Fibroblast of skin of left quadriceps (primary cell): ENCODE data around the gene GPR33.
"Not testable (repeated sequence)": the region's sequence is repeated elsewhere in the genome, so short reads cannot be mapped to it uniquely, and the experiment has no call there.

Experiments used
- DNase-seq, 2 experiments: peaks; one replicate each; pipeline ENCODE4 v3.0.0-alpha.2; 2013; ENCODE audit warnings: low read depth in 2 of 2

The GPR33 gene

GRCh38 chr14:31461545-31461944 is 26.3 kb downstream of the GPR33 start:
- no peak for DNase-seq

DNA sequence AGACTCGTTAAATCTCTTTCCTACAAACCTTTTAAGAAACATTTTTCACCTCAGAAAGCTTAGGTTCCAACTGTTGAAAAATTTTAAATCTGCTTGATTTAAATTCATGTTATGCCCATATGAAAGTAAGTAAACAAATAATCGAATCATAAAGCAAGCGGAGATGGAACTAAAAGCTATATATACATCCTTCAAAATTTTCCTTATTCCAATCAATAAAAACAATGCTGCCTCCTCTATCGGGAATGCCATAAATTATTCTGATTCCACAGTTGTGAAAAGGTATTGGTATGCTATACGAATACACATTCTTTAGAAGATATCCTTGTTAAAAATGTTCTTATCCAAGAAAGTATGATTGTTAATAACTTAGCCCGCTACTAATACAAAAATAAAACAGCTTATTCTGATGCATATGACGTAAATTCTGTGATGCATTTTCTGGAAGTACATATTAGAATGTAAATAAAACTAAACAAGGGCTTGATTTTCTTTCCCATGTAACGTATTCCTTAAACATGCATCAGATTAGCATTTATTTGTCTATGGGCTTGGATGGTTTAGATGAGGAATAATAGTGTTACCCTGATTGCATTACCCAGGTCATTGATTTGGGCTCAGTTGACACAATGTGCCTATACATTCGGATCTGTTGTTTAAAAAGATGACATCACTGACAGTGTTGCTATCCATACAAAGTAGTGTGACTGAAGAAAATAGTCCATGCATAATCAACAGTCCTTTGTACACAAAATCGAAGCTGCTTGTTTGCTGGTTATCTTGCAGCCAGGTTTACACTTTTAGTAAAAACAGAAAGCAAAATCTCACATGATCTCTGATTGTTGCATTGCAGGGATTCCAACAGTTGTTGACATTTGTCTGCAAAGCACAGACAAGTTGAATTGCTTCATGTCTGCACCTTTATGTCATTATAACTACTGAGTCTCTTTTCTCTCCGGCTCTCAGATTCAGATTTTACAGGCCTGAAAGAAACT is 29.9 kb downstream of the GPR33 start:
- DNase-seq = no peak

- peak; percentile 83 to 85 for DNase-seq
Measured at GRCh38 chr14:31456841-31457664, 30.8 kb downstream of the GPR33 start, which contains the start of gene DTD2. Gene DTD2, minus strand, starts transcription at chr14:31457506. Its CDS starts 113 bp downstream, at chr14:31457393.

DNA sequence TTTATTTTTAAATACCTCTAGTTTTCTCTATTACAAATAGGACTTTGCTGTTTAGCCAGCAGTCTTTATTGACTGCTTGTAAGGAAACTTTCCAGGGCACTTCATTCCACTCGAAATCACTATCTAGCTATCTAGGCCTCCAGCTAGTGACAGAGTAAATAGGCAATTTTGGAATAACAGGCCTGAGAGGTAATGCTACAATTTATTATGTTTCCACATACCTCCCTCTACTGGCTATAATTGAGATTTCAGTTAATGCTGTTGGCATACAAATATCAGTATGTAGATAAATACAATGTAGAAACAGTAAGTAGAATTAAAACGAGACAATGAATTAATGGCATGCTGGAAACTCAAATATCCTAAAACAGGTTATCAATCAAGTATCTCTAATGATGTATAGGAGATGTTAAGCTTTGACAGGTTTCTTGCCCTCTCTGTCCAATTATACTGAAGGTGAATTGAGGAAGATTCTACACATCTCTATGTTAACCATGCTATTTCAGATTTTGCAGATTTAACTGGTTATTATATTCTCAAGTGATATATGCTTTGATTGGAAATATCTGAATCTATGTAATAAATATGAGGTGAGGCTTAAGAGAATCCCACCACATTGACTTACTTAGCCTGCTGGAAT is 37.7 kb downstream of the GPR33 start:
- peak in 1 of 2 experiments; percentile 20 for DNase-seq

- no peak for DNase-seq
Measured at GRCh38 chr14:31449136-31449535, 38.7 kb downstream of the GPR33 start.

- no peak for DNase-seq
Measured at GRCh38 chr14:31445703-31446102, 42.1 kb downstream of the GPR33 start.

DNA sequence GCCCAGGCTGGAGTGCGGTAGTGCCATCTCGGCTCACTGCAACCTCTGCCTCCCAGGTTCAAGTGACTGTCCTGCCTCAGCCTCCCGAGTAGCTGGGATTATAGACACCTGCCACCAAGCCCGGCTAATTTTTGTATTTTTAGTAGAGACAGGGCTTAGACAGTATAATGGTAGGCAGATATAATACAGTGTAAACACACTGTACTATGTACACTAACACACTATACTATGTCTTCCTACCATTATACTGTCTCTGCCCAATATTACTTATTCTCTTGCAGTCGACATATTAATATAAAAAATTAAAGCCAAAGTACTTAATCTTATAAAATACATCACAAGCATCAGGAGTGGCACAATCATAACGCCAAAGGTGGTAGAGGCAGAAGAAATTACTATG is 45.6 kb downstream of the GPR33 start:
- no peak for DNase-seq

- DNase-seq = peak; percentile 46 to 53
Measured at GRCh38 chr14:31441273-31442111, 46.3 kb downstream of the GPR33 start.

GRCh38 chr14:31440280-31440679 is 47.6 kb downstream of the GPR33 start:
- DNase-seq = no peak

DNA sequence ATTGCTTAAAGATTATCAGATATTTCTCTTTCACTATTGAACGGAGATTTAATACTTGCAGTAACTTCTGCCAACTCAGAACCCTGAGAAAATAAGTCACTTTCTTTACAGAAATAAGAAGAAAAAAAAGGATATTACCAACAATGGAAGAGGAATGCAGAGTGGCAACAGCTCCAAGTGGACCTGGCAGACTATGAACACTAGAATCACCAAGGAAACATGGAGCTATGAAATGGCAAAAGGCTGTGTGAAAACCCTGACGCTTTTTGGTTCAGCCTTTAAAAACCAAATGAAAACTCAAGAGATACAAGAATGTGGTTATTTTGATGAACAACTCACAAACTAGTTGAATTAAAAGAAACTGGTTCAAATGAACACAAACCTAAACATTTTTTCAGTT is 48.3 kb downstream of the GPR33 start:
- no peak for DNase-seq

DNA sequence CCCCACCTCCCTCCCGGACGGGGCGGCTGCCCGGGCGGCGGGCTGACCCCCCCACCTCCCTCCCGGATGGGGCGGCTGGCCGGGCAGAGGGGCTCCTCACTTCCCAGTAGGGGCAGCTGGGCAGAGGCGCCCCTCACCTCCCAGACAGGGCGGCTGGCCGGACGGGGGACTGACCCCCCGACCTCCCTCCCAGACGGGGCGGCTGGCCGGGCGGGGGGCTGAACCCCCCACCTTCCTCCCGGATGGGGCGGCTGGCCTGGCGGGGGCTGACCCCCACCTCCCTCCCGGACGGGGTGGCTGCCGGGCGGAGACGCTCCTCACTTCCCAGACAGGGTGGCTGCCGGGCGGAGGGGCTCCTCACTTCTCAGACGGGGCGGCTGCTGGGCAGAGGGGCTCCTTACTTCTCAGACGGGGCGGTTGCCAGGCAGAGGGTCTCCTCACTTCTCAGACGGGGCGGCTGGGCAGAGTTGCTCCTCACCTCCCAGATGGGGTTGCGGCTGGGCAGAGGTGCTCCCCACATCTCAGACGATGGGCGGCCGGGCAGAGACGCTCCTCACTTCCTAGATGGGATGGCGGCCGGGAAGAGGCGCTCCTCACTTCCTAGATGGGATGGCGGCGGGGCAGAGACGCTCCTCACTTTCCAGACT is 50.7 kb downstream of the GPR33 start:
- DNase-seq = not testable (repeated sequence)

GRCh38 chr14:31435276-31435675 is 52.6 kb downstream of the GPR33 start:
- DNase-seq = peak; percentile 84 to 87
